Measurements from ENCODE around the gene WDR55. TPM values are rescaled to one million over a fixed set of nuclear protein-coding genes. Genes with fewer than 3 reads are reported as not detected.

Gene WDR55
- total RNA-seq, 1 experiment from 2014 or later = 38.8 TPM

GRCh38 chr5:140674629-140675028 lies 9.9 kb downstream of the WDR55 start:
- TF ChIP-seq, protein P1, sequence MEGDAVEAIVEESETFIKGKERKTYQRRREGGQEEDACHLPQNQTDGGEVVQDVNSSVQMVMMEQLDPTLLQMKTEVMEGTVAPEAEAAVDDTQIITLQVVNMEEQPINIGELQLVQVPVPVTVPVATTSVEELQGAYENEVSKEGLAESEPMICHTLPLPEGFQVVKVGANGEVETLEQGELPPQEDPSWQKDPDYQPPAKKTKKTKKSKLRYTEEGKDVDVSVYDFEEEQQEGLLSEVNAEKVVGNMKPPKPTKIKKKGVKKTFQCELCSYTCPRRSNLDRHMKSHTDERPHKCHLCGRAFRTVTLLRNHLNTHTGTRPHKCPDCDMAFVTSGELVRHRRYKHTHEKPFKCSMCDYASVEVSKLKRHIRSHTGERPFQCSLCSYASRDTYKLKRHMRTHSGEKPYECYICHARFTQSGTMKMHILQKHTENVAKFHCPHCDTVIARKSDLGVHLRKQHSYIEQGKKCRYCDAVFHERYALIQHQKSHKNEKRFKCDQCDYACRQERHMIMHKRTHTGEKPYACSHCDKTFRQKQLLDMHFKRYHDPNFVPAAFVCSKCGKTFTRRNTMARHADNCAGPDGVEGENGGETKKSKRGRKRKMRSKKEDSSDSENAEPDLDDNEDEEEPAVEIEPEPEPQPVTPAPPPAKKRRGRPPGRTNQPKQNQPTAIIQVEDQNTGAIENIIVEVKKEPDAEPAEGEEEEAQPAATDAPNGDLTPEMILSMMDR (IDR thresholded peaks at IDR 0.05; ENCODE audit: insufficient read depth in 1 of 2, low read depth in 1 of 2, low read length in 1 of 2, severe bottlenecking in 1 of 2, unreplicated experiment in 1 of 2) = no peak
- ChIA-PET CTCF (interaction anchor here (0.5 to 0.9 kb wide), 3 partner anchors 16 to 178 kb away, joined by 3 to 4 read pairs (median 3); partner anchors contain the start of genes HARS1, HARS2 and ZMAT2), POLR2A (interaction anchor here (0.6 to 0.9 kb wide), 2 partner anchors 11 to 18 kb away, joined by 3 to 4 read pairs; no protein-coding TSS in a partner anchor)
- Histone ChIP-seq H3K9me3 (no peaks in the 10 kb centered on the region), H3K27me3 (replicated peaks; ENCODE audit: control insufficient read depth, insufficient read depth, low read length) (no peaks in the 10 kb centered on the region), H3K4me3 (ENCODE audit: low read depth, low read length) (no peak overlapping the region), H3K4me1 (no peaks in the 10 kb centered on the region), H3K36me3 (ENCODE audit: control insufficient read depth, insufficient read depth, low read length) (peaks cover 2% of the 10 kb centered on the region)
- DNase-seq = no peak
- no TSS peak for BruUV-seq (replicated peaks)
- Mint-ChIP-seq H3K4me3 (ENCODE audit: unreplicated experiment) (no peak overlapping the region), H3K27ac (ENCODE audit: unreplicated experiment) (peak overlapping the region; percentile 18), H3K9me3 (ENCODE audit: unreplicated experiment) (no peaks in the 10 kb centered on the region), H3K4me1 (ENCODE audit: low read depth, unreplicated experiment) (no peaks in the 10 kb centered on the region), H3K27me3 (ENCODE audit: insufficient read depth, unreplicated experiment) (no peaks in the 10 kb centered on the region), H3K36me3 (ENCODE audit: insufficient read depth, unreplicated experiment) (peaks cover 54% of the 10 kb centered on the region)
- intact Hi-C loops (cut with micrococcal nuclease; ENCODE audit: unreplicated experiment) = no loop called here

DNA sequence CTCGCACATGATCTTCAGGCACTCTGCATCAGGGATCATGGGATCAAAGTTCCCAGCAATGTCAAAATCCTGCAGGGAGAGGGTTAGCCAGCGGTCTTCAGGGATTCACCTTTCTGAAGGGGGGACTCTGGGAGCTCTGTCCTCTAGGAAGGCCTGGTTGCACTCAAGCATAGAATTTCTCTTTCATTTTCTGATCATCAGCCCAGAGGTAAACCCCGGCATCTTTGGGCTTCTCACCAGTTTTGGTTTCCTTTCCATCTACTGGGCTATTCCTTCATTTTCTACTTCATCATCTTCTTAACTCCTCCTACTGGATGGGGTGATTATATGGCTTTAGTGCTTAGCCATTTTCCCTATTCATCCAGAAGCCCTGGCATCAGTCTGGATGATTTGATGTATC lies 13.2 kb downstream of the WDR55 start:
- Mint-ChIP-seq H3K4me3 (ENCODE audit: unreplicated experiment) (no peak overlapping the region), H3K36me3 (ENCODE audit: insufficient read depth, unreplicated experiment) (peaks cover 39% of the 10 kb centered on the region), H3K27ac (ENCODE audit: unreplicated experiment) (no peak overlapping the region), H3K27me3 (ENCODE audit: insufficient read depth, unreplicated experiment) (no peaks in the 10 kb centered on the region), H3K4me1 (ENCODE audit: low read depth, unreplicated experiment) (no peaks in the 10 kb centered on the region), H3K9me3 (ENCODE audit: unreplicated experiment) (no peaks in the 10 kb centered on the region)
- TF ChIP-seq, protein P1 (IDR thresholded peaks at IDR 0.05; ENCODE audit: insufficient read depth in 1 of 2, low read depth in 1 of 2, low read length in 1 of 2, severe bottlenecking in 1 of 2, unreplicated experiment in 1 of 2) = no peak
- no peak overlapping the region for H3K4me3 ChIP-seq (ENCODE audit: low read depth, low read length)
- H3K4me1 ChIP-seq = no peaks in the 10 kb centered on the region
- no TSS peak for BruUV-seq (replicated peaks)
- DNase-seq = no peak
- CTCF ChIA-PET = no interaction called here
- H3K27me3 ChIP-seq (replicated peaks; ENCODE audit: control insufficient read depth, insufficient read depth, low read length) = no peaks in the 10 kb centered on the region
- H3K9me3 ChIP-seq = no peaks in the 10 kb centered on the region
- POLR2A ChIA-PET = no interaction called here
- intact Hi-C loops (cut with micrococcal nuclease; ENCODE audit: unreplicated experiment) = no loop called here
- peaks cover 2% of the 10 kb centered on the region for H3K36me3 ChIP-seq (ENCODE audit: control insufficient read depth, insufficient read depth, low read length)

DNA sequence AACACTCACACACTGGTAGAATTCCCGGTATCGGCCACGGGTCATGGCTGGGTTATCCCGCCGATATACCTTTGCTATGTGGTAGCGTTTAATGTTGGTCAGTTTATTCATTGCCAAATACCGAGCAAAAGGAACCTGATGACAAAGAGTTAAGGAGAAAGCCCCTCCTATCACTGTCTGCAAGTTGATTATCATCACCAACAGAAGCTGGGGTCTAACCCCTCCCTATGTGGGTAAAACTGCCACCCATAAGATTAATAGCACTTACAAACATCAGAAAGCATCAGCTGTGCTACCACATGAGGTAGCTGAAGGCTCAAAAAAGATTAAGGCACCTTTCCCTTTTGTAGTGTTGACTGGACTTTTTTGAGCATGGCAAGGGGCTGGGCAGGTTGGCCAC lies 14.3 kb downstream of the WDR55 start:
- TF ChIP-seq, protein P1 (IDR thresholded peaks at IDR 0.05; ENCODE audit: insufficient read depth in 1 of 2, low read depth in 1 of 2, low read length in 1 of 2, severe bottlenecking in 1 of 2, unreplicated experiment in 1 of 2) = no peak
- H3K27me3 ChIP-seq (replicated peaks; ENCODE audit: control insufficient read depth, insufficient read depth, low read length) = no peaks in the 10 kb centered on the region
- Mint-ChIP-seq H3K27me3 (ENCODE audit: insufficient read depth, unreplicated experiment) (no peaks in the 10 kb centered on the region), H3K9me3 (ENCODE audit: unreplicated experiment) (no peaks in the 10 kb centered on the region), H3K4me3 (ENCODE audit: unreplicated experiment) (no peak overlapping the region), H3K36me3 (ENCODE audit: insufficient read depth, unreplicated experiment) (peaks cover 35% of the 10 kb centered on the region), H3K4me1 (ENCODE audit: low read depth, unreplicated experiment) (no peaks in the 10 kb centered on the region), H3K27ac (ENCODE audit: unreplicated experiment) (no peak overlapping the region)
- DNase-seq = no peak
- BruUV-seq (replicated peaks) = no TSS peak
- H3K9me3 ChIP-seq = no peaks in the 10 kb centered on the region
- POLR2A ChIA-PET = no interaction called here
- CTCF ChIA-PET = no interaction called here
- H3K36me3 ChIP-seq (ENCODE audit: control insufficient read depth, insufficient read depth, low read length) = peaks cover 2% of the 10 kb centered on the region
- intact Hi-C loops (cut with micrococcal nuclease; ENCODE audit: unreplicated experiment) = no loop called here
- no peak overlapping the region for H3K4me3 ChIP-seq (ENCODE audit: low read depth, low read length)
- H3K4me1 ChIP-seq = no peaks in the 10 kb centered on the region
